ENCODE data around the gene RRAS2.
"Not testable (repeated sequence)": the region's sequence is repeated elsewhere in the genome, so short reads cannot be mapped to it uniquely, and the experiment has no call there.

RRAS2 gene

DNA sequence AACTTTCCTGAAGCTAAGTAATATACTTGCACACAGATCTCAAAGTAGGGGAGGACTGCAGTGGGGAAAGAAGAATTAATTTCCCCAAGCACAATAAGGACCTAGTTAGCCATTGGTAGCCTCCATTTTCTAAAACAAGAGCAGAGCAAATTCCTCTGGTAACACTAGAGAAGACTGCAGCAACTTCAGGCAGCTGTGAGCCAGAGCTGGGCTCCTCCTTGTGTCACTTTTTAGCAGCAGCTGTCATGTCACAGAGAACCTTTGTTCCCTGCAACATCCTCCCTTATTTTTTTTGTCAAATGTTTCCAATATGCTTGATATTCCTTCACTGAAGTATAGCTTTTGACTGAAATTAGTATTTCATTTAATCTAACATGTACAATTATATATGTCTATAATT, 54.4 kb downstream of the RRAS2 start:
- TF ChIP-seq, protein P1, sequence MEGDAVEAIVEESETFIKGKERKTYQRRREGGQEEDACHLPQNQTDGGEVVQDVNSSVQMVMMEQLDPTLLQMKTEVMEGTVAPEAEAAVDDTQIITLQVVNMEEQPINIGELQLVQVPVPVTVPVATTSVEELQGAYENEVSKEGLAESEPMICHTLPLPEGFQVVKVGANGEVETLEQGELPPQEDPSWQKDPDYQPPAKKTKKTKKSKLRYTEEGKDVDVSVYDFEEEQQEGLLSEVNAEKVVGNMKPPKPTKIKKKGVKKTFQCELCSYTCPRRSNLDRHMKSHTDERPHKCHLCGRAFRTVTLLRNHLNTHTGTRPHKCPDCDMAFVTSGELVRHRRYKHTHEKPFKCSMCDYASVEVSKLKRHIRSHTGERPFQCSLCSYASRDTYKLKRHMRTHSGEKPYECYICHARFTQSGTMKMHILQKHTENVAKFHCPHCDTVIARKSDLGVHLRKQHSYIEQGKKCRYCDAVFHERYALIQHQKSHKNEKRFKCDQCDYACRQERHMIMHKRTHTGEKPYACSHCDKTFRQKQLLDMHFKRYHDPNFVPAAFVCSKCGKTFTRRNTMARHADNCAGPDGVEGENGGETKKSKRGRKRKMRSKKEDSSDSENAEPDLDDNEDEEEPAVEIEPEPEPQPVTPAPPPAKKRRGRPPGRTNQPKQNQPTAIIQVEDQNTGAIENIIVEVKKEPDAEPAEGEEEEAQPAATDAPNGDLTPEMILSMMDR (IDR thresholded peaks at IDR 0.05; ENCODE audit: low read depth, low read length), result no peak

GRCh38 chr11:14300661-14301304, 58.2 kb downstream of the RRAS2 start:
- DNase-seq (ENCODE audit: low read depth in 2 of 2), result peak; percentile 86 to 89
- TF ChIP-seq, protein P1 (IDR thresholded peaks at IDR 0.05; ENCODE audit: low read depth, low read length), result peak; percentile 89

More for the DNA sequence above, 54.4 kb downstream of the RRAS2 start:
- DNase-seq (ENCODE audit: low read depth in 2 of 2), result no peak
- H3K4me3 ChIP-seq (replicated peaks in 1 of 2; ENCODE audit: low read depth in 2 of 2, low read length in 2 of 2), result no peak overlapping the region

DNA sequence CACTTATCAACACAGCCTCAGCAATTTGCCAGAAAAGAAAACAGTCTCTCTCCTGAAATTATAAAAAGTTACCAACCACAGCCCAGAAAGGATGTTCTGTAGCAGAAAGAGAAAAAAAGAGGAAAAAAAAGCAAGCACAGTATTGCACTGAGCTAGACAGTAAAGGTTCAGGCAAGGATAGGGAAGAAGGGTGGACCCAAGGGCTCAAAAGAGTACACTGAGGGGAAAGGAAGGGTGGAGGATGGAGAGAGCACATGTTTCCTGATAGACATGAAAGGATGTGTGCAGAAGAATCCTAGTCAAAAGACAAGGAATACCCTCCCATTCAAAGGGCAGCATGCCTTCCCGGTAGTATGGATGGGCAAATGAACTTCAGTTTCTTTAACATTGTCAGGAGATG, 59.1 kb downstream of the RRAS2 start:
- no peak for DNase-seq (ENCODE audit: low read depth in 2 of 2)
- TF ChIP-seq, protein P1 (IDR thresholded peaks at IDR 0.05; ENCODE audit: low read depth, low read length), result no peak
- no peak overlapping the region for H3K4me3 ChIP-seq (replicated peaks in 1 of 2; ENCODE audit: low read depth in 2 of 2, low read length in 2 of 2)

More at GRCh38 chr11:14300661-14301304, 58.2 kb downstream of the RRAS2 start:
- no peak overlapping the region for H3K4me3 ChIP-seq (replicated peaks in 1 of 2; ENCODE audit: low read depth in 2 of 2, low read length in 2 of 2)

DNA sequence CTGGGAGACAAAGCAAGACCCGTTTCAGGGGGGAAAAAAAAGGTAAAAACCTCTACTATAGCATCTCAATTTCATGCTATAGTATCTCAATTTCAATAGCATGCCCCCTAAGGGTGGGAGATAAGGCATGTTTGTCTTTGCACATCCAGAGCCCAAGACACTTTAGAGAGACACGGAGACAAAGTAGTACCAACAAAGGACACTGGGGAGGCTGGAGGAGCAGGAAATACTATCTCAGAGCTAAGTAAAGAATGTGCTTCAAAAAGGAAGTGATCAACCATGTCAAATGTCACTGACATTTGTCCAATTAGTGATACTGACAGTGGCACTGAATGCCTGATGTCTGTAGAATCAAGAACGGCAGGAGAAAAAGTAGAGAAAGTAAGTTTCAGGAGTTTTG, 68.6 kb downstream of the RRAS2 start:
- DNase-seq (ENCODE audit: low read depth in 2 of 2), result no peak
- H3K4me3 ChIP-seq (replicated peaks in 1 of 2; ENCODE audit: low read depth in 2 of 2, low read length in 2 of 2), result no peak overlapping the region
- TF ChIP-seq, protein P1 (IDR thresholded peaks at IDR 0.05; ENCODE audit: low read depth, low read length), result no peak

- TF ChIP-seq, protein P1 (IDR thresholded peaks at IDR 0.05; ENCODE audit: low read depth, low read length), result no peak
- peak overlapping the region in 1 of 2 donors; percentile 11 for H3K4me3 ChIP-seq (replicated peaks in 1 of 2; ENCODE audit: low read depth in 2 of 2, low read length in 2 of 2)
- DNase-seq (ENCODE audit: low read depth in 2 of 2), result peak; percentile 81 to 91
Measured at GRCh38 chr11:14288189-14288935, 70.6 kb downstream of the RRAS2 start.

DNA sequence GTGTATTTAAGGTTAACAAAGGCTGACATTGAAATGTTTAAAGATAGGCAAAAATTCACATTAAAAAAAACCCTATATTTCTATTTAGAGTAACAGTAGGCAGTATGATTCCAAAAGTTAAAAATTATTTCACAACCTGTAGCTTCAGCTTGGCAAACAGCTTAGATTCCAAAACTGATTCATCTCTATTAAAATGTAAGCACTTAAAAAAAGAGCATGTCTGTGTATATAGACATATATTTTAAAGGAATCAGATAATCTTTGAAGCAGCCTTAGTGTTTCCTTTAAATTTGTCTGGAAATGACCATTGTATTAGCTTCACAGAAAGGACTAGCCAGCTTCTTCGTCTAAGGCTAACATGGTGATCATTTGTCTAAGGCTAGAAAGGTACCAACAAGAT, 80.1 kb downstream of the RRAS2 start:
- not testable (repeated sequence) for DNase-seq (ENCODE audit: low read depth in 2 of 2)

DNA sequence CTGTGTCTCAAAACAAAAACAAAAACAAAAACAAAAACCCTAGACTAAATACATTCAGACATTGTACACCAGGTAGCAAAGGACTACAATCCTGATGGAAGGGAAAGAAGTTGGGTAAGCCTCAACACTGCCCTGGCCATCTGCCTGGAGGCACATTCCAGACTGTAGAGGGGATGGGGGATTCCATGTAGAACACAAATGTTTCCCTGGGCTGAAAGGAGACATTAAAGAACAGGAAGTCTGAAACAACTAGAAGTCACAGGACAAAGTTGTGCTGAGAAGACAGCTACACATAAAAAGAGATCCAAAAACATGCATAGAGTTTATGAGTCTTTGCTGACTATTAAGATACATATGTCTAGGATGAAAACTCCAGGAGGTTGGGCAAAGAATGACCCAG, 83.9 kb downstream of the RRAS2 start:
- TF ChIP-seq, protein P1 (IDR thresholded peaks at IDR 0.05; ENCODE audit: low read depth, low read length), result no peak

More for the DNA sequence above, 80.1 kb downstream of the RRAS2 start:
- not testable (repeated sequence) for H3K4me3 ChIP-seq (replicated peaks in 1 of 2; ENCODE audit: low read depth in 2 of 2, low read length in 2 of 2)

More for the DNA sequence above, 83.9 kb downstream of the RRAS2 start:
- peak; percentile 48 to 67 for DNase-seq (ENCODE audit: low read depth in 2 of 2)
- no peak overlapping the region for H3K4me3 ChIP-seq (replicated peaks in 1 of 2; ENCODE audit: low read depth in 2 of 2, low read length in 2 of 2)
